LoVo (cell line): ENCODE data around the gene LRTM2.
A peak's percentile ranks its signal among the peaks of the same experiment; 100 is the strongest.

ENCODE experiments used
- DNase-seq: peaks from one replicate; pipeline ENCODE4 v3.0.0-alpha.2; 2016; ENCODE audit warnings: low spot score

Gene LRTM2

DNA sequence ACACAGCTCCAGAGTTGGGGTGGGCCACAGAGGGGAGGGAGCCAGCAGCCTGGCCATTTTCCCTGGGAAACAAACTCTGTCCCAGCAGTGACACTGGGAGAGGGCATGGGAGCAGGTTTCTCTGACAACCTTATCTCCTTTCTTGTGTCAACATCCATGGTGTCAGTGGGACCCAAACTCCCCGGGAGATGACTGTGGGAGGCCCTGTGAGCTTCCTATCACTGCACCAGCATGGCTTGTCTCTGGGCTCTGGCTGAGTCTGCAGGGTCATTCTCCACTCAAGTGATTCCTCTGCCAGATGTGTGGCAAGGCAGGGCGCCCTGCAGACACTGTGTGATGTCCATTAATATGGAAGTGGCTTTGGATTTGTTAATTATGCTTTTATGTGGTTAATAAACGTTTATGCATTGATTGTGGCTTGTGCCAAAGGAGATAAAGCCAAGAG lies 10.1 kb downstream of the LRTM2 start:
- DNase-seq: no peak

DNA sequence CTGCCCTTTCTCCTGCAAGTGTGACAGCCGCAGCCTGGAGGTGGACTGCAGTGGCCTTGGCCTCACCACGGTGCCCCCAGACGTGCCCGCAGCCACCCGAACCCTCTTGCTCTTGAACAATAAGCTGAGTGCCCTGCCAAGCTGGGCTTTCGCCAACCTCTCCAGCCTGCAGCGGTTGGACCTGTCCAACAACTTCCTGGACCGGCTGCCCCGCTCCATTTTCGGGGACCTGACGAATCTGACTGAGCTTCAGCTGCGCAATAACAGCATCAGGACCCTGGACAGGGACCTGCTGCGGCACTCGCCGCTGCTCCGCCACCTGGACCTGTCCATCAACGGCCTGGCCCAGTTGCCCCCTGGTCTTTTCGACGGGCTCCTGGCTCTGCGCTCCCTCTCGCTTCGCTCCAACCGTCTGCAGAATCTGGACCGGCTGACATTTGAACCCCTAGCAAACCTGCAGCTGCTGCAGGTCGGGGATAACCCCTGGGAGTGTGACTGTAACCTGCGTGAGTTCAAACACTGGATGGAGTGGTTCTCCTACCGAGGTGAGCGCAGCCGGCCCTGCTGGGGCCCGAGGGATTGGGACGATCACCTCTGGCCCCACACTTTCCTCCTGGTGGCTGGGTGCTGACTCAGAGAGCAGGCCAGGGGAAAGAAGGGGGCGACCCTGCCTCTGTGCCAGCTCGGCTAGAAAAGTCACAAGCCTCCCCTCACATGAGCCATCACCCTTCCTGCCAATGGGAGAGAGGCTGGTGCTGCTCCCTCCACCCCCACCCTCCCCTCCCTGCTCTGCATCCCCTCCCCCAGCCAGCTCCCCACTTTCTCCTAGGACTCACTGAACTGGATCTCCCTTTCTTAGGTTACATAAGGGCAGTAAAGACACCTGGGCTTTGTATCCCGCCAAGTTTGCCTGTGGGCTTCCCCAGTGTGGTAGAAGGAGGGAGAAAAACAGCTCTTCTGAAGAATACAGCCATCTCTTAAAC lies 10.9 kb downstream of the LRTM2 start:
- peak; percentile 51 for DNase-seq

DNA sequence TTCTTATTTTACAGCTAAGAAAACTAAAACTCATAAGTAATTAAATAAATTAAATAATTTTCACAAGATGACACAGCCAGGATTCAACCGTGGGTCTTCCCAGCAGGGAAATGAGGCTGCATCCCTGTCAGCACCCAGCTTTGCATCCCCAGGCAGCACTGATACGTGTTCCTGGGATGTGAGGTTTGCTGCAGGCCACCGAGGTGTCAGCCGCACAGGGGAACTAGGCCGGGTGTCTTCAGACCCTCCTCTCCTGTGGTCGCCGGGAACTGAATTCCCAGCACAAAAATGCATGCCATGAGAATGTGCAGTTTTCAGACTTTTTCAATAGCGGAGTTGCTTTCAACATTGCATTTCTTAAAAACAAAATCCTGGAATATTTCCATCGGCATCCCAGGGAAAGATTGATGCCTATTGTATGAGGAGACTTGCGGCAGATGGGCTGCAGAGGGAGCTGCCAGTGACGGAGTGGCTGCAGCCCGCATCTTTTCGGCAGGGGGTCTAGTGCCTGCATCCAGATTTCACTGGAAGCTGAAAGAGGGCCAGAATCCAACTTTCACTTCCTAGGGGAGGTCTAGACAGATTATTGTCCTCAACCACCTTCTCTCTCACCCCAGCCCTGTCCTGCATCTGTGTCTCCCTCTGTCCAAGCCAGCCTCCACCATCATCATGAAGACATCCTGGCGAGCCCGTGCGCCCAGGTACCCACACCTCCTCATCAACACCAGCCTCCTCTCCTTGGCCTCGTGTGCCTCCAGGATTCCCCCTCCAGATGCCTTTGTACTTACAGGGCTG lies 12.6 kb downstream of the LRTM2 start:
- DNase-seq: no peak

DNA sequence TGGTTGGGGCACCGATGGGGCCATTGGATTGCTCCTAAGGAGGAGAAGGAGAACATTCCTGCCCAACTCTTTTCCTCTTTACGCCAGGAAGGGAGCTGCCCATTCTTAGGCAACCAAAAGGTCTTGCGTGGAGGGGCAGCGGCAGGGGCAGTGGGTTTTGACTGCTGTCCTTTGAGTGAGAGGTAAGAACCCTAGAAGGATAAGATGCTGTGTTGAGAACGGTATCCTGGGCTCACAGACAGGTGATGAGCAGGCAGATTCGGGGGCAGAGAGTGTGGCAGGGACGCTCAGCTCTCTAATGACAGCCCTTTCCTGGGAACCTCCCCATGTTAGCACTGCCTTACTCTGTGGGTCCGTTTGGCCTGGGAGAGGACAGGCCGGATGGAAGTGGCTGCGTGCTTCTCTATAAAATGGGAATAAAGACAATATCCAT lies 13.2 kb downstream of the LRTM2 start:
- no peak for DNase-seq

DNA sequence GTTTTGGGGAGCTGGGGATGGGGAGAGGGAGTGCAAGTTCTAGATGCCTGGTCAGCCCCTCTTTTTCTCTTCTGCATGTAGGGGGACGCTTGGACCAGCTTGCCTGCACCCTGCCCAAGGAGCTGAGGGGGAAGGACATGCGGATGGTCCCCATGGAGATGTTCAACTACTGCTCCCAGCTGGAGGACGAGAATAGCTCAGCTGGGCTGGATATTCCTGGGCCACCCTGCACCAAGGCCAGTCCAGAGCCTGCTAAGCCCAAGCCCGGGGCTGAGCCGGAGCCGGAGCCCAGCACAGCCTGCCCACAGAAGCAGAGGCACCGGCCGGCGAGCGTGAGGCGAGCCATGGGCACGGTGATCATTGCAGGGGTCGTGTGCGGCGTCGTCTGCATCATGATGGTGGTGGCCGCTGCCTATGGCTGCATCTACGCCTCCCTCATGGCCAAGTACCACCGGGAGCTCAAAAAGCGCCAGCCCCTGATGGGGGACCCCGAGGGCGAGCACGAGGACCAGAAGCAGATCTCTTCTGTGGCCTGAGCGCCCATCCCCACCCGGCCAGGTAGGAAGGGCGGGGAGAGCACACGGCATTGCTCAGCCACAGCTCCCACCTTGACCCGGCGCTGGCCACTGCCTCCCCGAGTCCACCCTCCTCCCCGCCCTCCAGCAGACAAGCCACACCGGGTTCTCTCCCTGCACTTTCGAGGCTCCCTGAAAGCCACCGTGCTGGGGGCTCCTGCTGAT lies 14.0 kb downstream of the LRTM2 start:
- no peak for DNase-seq

DNA sequence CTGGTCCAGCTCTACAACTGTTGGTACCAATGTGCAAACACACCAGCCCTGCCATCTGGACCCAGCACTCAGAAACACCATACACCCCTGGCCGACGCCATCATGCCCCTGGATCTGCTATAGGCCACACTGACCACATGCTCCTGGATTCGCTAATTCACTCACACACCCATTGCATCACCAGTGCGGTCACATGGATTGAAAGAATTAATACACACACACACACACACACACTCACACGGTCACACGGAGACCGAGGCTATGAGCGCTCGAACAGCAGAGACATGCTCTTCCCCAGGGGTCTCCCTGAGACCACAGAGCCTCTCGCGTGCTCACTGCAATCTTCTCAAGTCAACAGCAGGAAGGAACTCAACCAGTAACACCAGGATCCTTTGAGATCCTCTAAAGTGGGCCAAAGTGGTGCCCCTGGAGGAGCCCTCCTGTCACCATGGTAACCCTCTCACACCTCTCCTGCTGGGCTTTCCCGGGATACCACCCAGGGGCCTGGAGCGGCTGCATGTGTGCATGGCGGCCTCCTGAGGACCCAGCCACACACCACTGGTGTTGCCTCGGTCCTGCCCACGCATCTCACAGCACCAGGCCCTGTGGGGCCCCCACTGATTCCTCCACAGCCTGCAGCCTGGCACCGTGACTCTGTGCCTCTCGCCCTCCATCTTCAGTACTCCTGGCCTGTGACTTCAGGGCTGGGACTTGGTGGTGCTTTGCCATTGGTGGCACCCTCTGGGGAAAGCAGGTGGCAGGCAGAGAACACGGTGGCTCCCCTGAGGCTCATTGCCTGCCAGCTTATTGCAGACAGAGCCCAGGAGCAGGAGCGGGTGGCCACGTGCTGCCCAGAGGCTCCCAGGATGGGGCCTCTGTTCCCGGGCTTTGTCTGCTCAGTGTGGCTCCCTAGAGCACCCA lies 15.1 kb downstream of the LRTM2 start:
- no peak for DNase-seq

DNA sequence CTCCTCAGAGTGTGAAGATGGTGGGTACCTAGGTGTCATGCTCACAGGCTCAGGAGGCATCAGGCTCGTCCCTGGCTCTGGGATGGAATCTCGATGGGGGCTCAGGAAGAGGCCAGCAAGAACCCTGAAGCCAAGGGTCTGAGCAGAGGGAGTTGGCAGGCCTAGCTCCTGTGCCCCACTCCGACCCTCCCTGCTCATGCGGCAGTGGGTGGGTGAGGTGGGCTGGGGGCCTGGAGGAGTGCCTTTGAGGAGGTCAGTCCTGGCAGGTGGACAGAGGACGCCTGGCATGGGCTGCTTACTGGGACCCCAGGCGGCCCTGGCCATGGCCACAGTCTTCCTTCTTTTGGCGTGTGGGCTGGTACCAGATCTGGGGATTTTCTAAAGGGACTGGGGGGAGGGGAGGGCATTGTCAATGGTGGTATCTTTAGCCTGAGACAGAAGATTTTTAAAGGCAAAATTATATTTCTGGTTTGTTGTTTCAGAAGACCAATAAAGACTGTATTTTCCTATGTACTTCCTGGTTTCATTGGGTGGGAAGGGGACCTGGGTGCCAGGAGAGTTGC lies 16.0 kb downstream of the LRTM2 start:
- DNase-seq: no peak

DNA sequence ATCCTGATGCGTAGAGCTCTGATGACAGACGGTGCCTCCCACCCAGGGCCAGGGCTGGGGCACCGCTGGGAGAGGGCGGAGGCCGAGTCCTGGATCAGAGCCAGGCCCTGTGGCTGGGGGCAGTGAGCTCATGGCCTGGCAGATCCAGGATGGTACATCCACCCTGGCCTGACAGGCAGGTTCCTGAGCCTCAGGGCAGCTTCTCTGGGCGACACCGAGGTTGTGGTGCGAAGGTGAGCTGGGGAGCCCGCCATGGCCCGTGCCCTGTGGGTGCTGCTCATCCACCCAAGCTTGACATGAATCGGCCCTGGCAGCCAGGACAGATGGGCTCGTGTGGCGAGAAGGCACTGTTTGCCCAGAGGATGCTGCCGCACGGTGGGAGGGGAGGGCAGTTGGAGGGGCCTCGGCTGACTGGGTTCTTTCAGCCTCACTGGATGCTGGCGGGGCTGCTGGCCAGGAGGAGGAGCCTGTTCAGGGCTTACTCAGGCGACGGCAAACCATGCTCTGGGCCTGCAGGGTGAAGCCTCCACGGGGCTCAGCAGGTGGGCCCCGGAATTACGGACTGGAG lies 16.6 kb downstream of the LRTM2 start:
- DNase-seq: no peak

DNA sequence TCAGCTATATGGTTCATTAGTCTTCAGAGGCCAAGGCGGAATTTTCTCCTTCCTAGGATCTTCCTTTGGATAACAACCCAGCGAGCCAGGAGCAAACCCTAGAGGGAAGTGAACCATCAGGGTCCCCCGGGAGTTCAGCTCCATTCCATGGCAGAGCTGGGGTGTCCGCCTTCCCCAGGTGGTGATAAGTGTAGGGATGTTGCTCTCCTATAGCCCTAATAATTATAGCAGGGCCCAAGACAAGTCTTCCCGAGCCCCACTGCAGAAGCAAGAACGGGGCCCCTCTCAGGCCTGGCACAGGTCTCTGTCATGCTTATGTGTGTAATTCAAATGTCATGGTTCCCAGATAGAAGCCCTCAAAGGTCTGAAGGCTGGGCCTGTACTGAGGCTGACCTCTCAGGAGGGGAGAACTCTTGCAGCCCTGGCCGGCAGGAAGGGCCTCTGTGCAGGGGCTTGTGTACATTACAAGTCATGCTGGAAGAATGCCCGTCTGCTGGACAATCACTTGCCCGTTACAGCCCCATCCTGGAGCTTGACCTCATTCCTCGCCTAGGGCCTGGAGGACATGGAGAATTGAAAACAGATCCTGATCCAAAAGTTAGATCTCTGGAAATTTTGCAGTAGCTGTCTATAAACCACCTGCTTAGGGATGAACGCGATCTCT lies 17.3 kb downstream of the LRTM2 start:
- no peak for DNase-seq

DNA sequence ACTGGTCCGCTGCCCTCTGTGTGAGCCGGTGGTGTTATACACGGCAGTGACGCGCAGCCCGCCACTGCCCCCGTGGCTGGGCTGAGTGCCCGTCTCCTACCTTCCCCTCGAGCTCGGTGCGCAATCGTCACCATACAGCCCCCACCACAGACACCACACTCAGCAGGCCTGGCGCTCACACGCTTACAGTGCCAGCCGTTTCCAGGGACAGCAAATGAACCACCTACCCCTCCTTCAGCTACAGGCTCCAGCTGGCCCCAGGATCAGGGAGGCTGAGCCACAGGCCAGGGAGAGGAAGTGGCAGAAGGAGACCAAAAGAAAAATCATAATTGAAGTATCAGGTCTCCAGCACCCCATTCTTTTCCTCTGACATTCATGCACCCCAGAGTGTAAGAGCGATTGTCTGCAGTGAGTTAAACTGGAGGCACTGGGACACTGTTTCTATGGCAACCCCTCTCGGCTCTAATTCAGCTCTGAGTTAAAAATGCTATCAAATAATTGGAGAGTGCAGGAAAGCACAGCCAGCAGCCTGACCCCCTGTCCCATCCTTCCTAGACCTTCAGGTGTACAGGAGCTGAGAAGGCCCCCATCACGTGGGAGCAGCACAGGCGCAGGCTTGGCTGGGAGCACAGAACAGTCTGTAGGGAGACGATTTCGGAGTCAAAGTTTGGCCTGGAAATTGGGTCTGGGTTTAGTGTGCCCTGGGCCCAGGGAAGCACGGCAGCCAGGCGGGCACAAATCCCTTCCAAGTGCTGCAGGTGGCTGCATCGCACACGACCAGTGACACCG lies 18.0 kb downstream of the LRTM2 start:
- DNase-seq: no peak

DNA sequence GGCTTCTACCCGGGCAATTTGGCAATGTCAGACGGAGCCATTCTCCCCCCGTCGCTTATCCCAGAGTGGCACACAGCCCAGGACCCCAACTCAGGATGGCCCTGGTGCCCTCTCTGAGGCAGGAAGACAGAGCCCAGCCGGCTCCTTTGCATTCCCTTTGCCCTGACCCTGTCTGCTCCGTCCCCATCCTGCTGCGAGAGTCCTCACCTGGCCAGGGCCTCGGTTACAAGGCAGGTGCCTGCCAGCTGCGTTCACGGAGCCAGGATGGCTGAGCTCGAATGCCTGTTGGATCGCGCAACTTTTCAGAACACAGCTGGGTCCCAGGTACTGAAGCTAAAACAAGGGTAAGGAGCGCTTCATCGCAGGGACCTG lies 18.6 kb downstream of the LRTM2 start:
- no peak for DNase-seq

DNA sequence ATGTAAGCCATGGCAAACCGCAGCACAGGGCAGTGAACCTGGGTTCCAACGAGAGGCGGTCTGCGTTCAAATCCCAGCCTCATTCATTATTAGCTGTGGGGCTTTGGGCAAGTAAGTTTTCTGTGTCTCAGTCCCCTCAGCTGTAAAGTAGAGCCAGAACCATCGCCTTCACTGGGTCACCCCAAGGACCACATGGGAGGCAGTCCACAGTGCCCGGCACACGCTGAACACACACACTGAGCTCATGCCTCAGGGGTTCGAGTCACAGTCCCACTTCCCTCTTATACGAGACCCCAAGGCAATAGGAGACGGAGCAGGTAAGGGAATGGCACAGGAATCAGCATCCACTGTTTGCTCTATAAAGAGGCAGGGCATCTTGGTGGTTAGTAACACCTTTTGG lies 19.1 kb downstream of the LRTM2 start:
- DNase-seq: no peak

DNA sequence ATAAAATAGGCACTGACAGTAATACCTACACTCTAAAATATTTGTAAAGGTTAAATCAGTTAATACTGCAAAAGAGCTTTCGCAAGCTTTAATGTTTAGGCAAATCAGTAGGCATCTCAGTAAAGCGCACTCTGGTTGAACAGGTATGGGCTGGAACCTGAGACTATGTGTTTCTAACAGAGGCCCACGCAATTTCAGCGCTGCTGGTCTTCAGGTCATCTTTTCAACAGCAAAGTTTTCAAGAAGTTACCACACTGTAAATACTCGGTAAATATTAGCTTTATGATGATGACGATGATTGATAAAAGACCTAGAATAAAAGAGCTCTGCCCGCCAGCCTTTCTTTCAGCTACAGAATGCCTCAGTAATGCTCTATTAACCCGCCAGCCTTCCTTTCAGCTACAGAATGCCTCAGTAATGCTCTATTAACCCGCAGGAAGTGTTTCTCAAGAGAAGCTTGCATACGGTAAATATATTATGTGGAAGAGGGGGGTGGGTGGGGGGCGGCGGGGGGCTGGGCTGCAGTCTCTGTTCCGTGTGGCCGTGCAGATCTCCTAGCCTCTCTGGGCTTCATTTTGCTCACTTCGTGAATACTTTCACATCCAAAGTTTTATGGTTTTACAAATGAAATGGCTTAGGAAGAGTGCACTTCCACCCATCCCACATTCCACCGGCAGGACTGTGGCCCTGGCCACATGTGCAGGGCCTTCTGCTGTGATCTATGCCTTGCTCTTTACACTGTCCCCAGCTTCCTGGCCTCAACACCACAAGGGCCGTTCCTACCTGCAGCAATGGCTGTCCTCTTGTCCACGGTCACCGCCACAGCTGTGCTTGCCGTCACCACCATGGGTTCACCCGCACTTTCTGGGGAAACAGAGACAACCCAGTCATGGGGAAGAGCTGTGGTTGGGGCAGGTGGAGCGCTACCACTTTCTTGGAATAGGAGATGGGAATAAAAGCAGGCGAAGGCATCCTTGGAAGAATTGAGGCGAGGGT lies 19.9 kb downstream of the LRTM2 start:
- no peak for DNase-seq

DNA sequence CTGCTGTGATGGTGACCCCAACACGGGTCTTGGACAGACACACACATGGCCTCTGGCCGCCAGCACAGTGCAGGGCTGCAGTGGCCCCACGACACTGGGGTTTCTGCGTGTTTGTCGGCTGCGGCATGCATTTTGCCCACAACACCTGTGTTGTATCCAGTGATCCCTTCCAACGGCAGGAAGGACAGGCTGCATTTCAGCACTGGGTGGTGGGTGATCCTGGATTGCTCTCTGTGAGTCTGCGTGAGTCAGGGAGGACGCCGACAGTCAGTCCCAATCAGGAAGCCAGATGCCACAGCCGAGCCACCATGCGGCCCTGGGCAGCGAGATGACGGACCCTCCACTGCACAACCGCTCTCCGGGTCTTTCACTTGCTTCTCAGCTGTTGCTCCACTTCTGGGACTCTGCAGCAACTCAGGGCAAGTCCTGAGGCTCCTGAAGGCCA lies 20.6 kb downstream of the LRTM2 start:
- no peak for DNase-seq

DNA sequence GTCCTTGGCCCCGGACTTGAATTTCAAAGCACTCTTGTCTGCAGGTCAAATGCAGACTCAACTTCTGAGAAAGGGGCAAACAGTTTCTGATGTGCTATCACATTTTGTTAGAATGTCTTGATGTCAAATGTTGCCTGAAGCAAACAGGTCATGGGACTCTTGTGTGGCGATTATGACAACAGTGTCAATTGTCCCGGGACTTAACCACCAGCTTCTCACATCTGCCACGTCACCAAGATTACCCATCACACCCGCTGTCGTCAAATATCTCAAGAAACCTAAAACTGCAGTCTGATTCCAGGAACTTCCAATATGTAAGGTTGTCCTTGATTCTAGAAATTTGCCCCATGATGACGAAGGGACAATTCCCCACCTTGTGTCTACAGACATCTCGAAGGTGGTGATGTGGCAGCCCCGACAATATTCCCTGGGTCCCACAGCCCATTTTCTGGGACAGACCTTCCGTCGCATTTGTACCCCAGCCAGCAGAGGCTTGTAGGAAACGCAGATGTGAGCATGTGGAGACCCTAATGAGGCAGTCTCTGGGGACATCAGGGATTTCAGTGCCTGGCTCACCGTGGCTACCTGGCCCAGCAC lies 21.3 kb downstream of the LRTM2 start:
- no peak for DNase-seq

DNA sequence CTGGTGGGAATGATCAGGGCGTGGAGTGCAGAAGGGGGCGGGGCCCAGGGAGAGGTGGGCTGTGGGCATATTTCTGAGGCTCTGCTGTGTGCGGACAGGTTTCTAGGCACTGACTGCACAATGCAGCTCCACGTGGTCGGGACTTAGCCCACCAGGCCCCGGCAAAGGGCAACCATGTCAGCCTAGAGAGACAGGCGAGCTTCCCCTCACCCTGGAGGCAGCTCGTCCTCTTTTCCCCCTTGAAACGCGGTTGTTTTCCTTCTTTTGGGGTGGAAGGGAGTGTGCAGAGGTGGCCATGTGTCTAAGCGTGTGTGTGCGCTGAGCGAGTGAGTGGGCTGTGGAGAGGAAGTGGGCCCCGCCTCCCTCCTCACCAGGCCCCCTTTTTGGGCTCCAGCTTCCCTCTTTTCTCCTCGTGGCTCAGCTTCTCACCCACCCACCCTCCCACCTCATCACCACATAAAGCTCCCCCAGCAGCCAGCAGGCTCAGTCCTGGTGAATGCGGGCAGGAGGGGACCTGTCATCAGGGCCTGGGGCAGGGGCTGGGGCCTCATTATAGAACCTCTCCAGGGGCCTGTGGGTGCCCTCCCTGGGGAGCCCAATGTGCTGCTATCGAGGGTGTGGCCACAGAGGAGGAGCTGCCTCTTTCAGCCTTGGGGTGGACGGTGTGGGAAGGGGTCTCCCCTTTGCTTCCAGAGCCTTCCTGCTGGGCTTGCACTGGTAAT lies 22.0 kb downstream of the LRTM2 start:
- DNase-seq: no peak
